T-helper 2 cell (primary cell): ENCODE data around the gene ZNF747.
"Not testable (repeated sequence)": the region's sequence is repeated elsewhere in the genome, so short reads cannot be mapped to it uniquely, and the experiment has no call there.

Experiments
- DNase-seq, 5 experiments: peaks; one replicate each; pipeline versions ENCODE4 v3.0.0 to v3.0.0-alpha.2; 2012 to 2022

Gene ZNF747

GRCh38 chr16:30533748-30534367 lies 800 bp downstream of the ZNF747 start:
- peak in 1 of 5 experiments; percentile 55 for DNase-seq

- no peak for DNase-seq
Observed at GRCh38 chr16:30533146-30533522, 1.5 kb downstream of the ZNF747 start.

- no peak for DNase-seq
Observed at GRCh38 chr16:30532285-30533145, 2.1 kb downstream of the ZNF747 start.

- DNase-seq = peak in 1 of 5 experiments; percentile 64
Observed at GRCh38 chr16:30530163-30531037, 4.3 kb downstream of the ZNF747 start.

GRCh38 chr16:30528799-30529457 lies 5.7 kb downstream of the ZNF747 start:
- no peak for DNase-seq

GRCh38 chr16:30527635-30528178 lies 7.0 kb downstream of the ZNF747 start:
- no peak for DNase-seq

- DNase-seq = peak; percentile 72 to 96 (median 85)
Observed at GRCh38 chr16:30526823-30527634, 7.6 kb downstream of the ZNF747 start.

- DNase-seq = peak in 2 of 5 experiments; percentile 25 to 49
Observed at GRCh38 chr16:30526137-30526822, 8.4 kb downstream of the ZNF747 start, which contains the start of gene ZNF768. Gene ZNF768 (minus strand): TSS chr16:30526566. CDS start chr16:30526413, 153 bp downstream.

GRCh38 chr16:30525844-30526136 lies 8.9 kb downstream of the ZNF747 start:
- DNase-seq = no peak

- no peak for DNase-seq
Observed at GRCh38 chr16:30524575-30525568, 9.8 kb downstream of the ZNF747 start.

GRCh38 chr16:30523768-30524574 lies 10.7 kb downstream of the ZNF747 start:
- no peak for DNase-seq

GRCh38 chr16:30522702-30523463 lies 11.8 kb downstream of the ZNF747 start:
- not testable (repeated sequence) for DNase-seq

GRCh38 chr16:30521873-30522641 lies 12.6 kb downstream of the ZNF747 start:
- no peak for DNase-seq

- no peak for DNase-seq
Observed at GRCh38 chr16:30521476-30521872, 13.2 kb downstream of the ZNF747 start.

- DNase-seq = peak in 1 of 5 experiments; percentile 44
Observed at GRCh38 chr16:30519120-30520049, 15.3 kb downstream of the ZNF747 start.

GRCh38 chr16:30518552-30518951 lies 16.1 kb downstream of the ZNF747 start:
- no peak for DNase-seq
